GM12878 (cell line): ENCODE data around the gene C16orf74. TPM values are rescaled to one million over a fixed set of nuclear protein-coding genes. Genes with fewer than 3 reads are reported as not detected.

Source experiments
- ATAC-seq: fragments of 200-7000 bp; cut with Tn5 transposase; 3 replicates; pipeline ENCODE4 v1.9.1; 2020; ENCODE audit warnings: mild to moderate bottlenecking, moderate library complexity
- BruUV-seq: library from RNA; stranded (reverse); fragments of 400-500 nt; replicated peaks from 2 replicates; lab custom pipeline; 2021; lab: Mats Ljungman, UMichigan
- CTCF ChIA-PET: fragments of 300-600 bp; sonication (Branson Sonifier 250); formaldehyde crosslinking; extraction: SDS; loops from one replicate; lab custom pipeline; 2021; ENCODE audit warnings: inconsistent platforms; lab: Yijun Ruan, JAX
- POLR2A ChIA-PET: fragments of 350-600 bp; formaldehyde crosslinking; extraction: SDS; loops from one replicate; lab custom pipeline; 2021; ENCODE audit warnings: inconsistent platforms; lab: Charles Lee
- RAD21 ChIA-PET: fragments of 300-600 bp; sonication (Branson Sonifier 250); formaldehyde crosslinking; loops from one replicate; lab custom pipeline; 2023; ENCODE audit warnings: antibody characterized with exemption; ENCODE audit not compliant: unreplicated experiment; lab: Charles Lee
- SMC1A ChIA-PET: fragments of 300-600 bp; sonication (Branson Sonifier 250); formaldehyde crosslinking; loops from one replicate; lab custom pipeline; 2023; ENCODE audit not compliant: unreplicated experiment, uncharacterized antibody; lab: Charles Lee
- DNase-seq: peaks from one replicate; pipeline ENCODE4 v3.0.0-alpha.2; 2011; ENCODE audit warnings: low read depth, low spot score
- FAIRE-seq: peaks from 3 replicates; lab custom pipeline; 2011; peaks lifted over from hg19 to GRCh38; lab: Jason Lieb, UNC
- H2AFZ ChIP-seq: 2 replicates; pipeline ENCODE4 v1.6.0; 2011; ENCODE audit warnings: low read depth, low read length, control low read depth; ENCODE audit not compliant: control insufficient read depth
- H3K27ac ChIP-seq: 2 replicates; pipeline ENCODE4 v1.5.1; 2011; ENCODE audit warnings: control low read depth; ENCODE audit not compliant: control insufficient read depth, insufficient read depth
- H3K27me3 ChIP-seq, 2 experiments: replicated peaks in 1 of 2; 2 replicates each; pipeline versions ENCODE4 v1.6.0 to v1.6.1; 2011; ENCODE audit warnings: low read length in 1 of 2; ENCODE audit not compliant: control insufficient read depth in 2 of 2, insufficient read depth in 2 of 2
- H3K36me3 ChIP-seq, 2 experiments: 2 replicates each; pipeline ENCODE4 v1.5.1; 2011; ENCODE audit warnings: low read length in 1 of 2; ENCODE audit not compliant: control insufficient read depth in 2 of 2, insufficient read depth in 2 of 2
- H3K4me1 ChIP-seq: 2 replicates; pipeline ENCODE4 v1.6.1; 2011; ENCODE audit warnings: mild to moderate bottlenecking, low read length, moderate library complexity, mixed read lengths; ENCODE audit not compliant: control insufficient read depth, insufficient read depth
- H3K4me2 ChIP-seq: 2 replicates; pipeline ENCODE4 v1.6.0; 2011; ENCODE audit warnings: control low read depth; ENCODE audit not compliant: control insufficient read depth, insufficient read depth
- H3K4me3 ChIP-seq: fragments of 200-600 bp; sonication (generic); 2 replicates; pipeline ENCODE4 v1.5.1; 2016
- H3K79me2 ChIP-seq: 2 replicates; pipeline ENCODE4 v1.6.0; 2011; ENCODE audit warnings: low read length; ENCODE audit not compliant: control insufficient read depth, insufficient read depth
- H3K9ac ChIP-seq: 2 replicates; pipeline ENCODE4 v1.8.0; 2011; ENCODE audit warnings: low read length, control low read depth, mixed read lengths; ENCODE audit not compliant: control insufficient read depth, insufficient read depth
- H3K9me3 ChIP-seq: replicated peaks from 3 replicates; pipeline ENCODE4 v1.5.1; 2011; ENCODE audit warnings: mild to moderate bottlenecking, low read length; ENCODE audit not compliant: control insufficient read depth, insufficient read depth
- H4K20me1 ChIP-seq: 2 replicates; pipeline ENCODE4 v1.6.0; 2011; ENCODE audit not compliant: control insufficient read depth, insufficient read depth
- BCLAF1 ChIP-seq: fragments of 450-650 bp; IDR thresholded peaks from 2 replicates; pipeline ENCODE4 v1.6.1; 2017; ENCODE audit warnings: antibody characterized with exemption, mild to moderate bottlenecking, moderate library complexity
- CHD1 ChIP-seq: IDR thresholded peaks from 2 replicates; pipeline ENCODE4 v1.6.1; 2012; ENCODE audit warnings: low read depth, low read length, improper control_type of control experiment
- CREB1 ChIP-seq: IDR thresholded peaks from 2 replicates; pipeline ENCODE4 v1.6.1; 2012; ENCODE audit warnings: low read depth, mild to moderate bottlenecking, inconsistent platforms
- EED ChIP-seq: sonication (generic); IDR thresholded peaks from 2 replicates; pipeline ENCODE4 v1.6.1; 2016; ENCODE audit warnings: antibody characterized with exemption, low read depth
- FOS ChIP-seq: IDR thresholded peaks from 3 replicates; pipeline ENCODE4 v1.6.1; 2011; ENCODE audit warnings: borderline replicate concordance; ENCODE audit not compliant: insufficient read length; ENCODE audit errors: extremely low read depth
- HCFC1 ChIP-seq: fragments of 150-350 bp; IDR thresholded peaks from 2 replicates; pipeline ENCODE4 v1.6.1; 2014; ENCODE audit warnings: low read length
- LARP7 ChIP-seq: fragments of 450-650 bp; IDR thresholded peaks from 2 replicates; pipeline ENCODE4 v1.6.1; 2017; ENCODE audit warnings: mild to moderate bottlenecking
- MAX ChIP-seq: IDR thresholded peaks from 2 replicates; pipeline ENCODE4 v1.6.1; 2012; ENCODE audit warnings: low read depth, low read length, improper control_type of control experiment
- NR2C1 ChIP-seq: fragments of 450-650 bp; IDR thresholded peaks from 2 replicates; pipeline ENCODE4 v1.6.1; 2017; ENCODE audit warnings: antibody characterized with exemption, mild to moderate bottlenecking, moderate library complexity
- RCOR1 ChIP-seq: conservative IDR thresholded peaks from 2 replicates; pipeline ENCODE4 v1.6.1; 2012; ENCODE audit warnings: low read depth, low read length, improper control_type of control experiment
- RELB ChIP-seq: fragments of 450-650 bp; IDR thresholded peaks from 2 replicates; pipeline ENCODE4 v1.6.1; 2017; ENCODE audit warnings: low read depth, mild to moderate bottlenecking, moderate library complexity
- SIN3A ChIP-seq: IDR thresholded peaks from 2 replicates; pipeline ENCODE4 v1.6.1; 2012; ENCODE audit warnings: low read depth, low read length, improper control_type of control experiment
- SMARCA5 ChIP-seq: fragments of 450-650 bp; IDR thresholded peaks from 2 replicates; pipeline ENCODE4 v1.6.1; 2017; ENCODE audit warnings: mild to moderate bottlenecking
- SP1 ChIP-seq: IDR thresholded peaks from one replicate; pipeline ENCODE4 v1.6.1; 2011; ENCODE audit warnings: low read depth, low read length
- SUZ12 ChIP-seq: fragments of 200-600 bp; sonication (generic); IDR thresholded peaks from one replicate; pipeline ENCODE4 v1.6.1; 2018; ENCODE audit warnings: antibody characterized with exemption, mild to moderate bottlenecking; ENCODE audit not compliant: unreplicated experiment
- WGBS: methylation state at CpG from one replicate; pipeline ENCODE4 v1.1.6; 2016; ENCODE audit warnings: low lambda C conversion rate; ENCODE audit not compliant: insufficient replicate concordance, insufficient coverage; ENCODE audit errors: missing lambda C conversion rate; 5-methylcytosine and 5-hydroxymethylcytosine counted together
- in situ Hi-C: fragments of 300-500 bp; cut with MboI; formaldehyde crosslinking; loops from 9 replicates; pipeline ENCODE4 v1.14.3; 2018; ENCODE audit warnings: mixed read lengths
- intact Hi-C: fragments of 100-400 bp; cut with micrococcal nuclease; formaldehyde crosslinking; loops from one replicate; pipeline ENCODE4 v1.14.2; 2022; ENCODE audit not compliant: unreplicated experiment
- polyA plus RNA-seq, 11 experiments: library from polyadenylated mRNA; depleted of rRNA in 4 of 11; unstranded in 6 of 11; stranded (reverse) in 5 of 11; fragments of >200 nt; fragmentation: Nextera tagmentation in 4 of 11; fragmentation: Illumina TruSeq in 1 of 11; extraction: Ambion mirVana in 4 of 11; extraction: Trizol in 1 of 11; gene quantifications; 1 replicate in 1 of 11; 2 replicates in 10 of 11; pipeline versions ENCODE4 v1.2.1 to v1.2.3, GENCODE V29; 2011 to 2016; ENCODE audit warnings: inconsistent platforms in 2 of 11, missing spikeins in 2 of 11, low read depth in 1 of 11
- total RNA-seq, 4 experiments: library from RNA; depleted of rRNA in 3 of 4; stranded (reverse); fragments of >200 nt in 3 of 4; fragmentation: Illumina TruSeq in 1 of 4; extraction: Trizol in 1 of 4; gene quantifications; 2 replicates each; pipeline versions ENCODE4 v1.2.1 to v1.2.3, GENCODE V29; 2013 to 2021
- TF ChIP-seq, protein P1 (sequence below): fragments of 450-650 bp; IDR thresholded peaks from 2 replicates; pipeline ENCODE4 v1.6.1; 2018; ENCODE audit warnings: borderline replicate concordance, mild to moderate bottlenecking; ENCODE audit not compliant: partially characterized antibody
- TF ChIP-seq, protein P2 (sequence below): IDR thresholded peaks from 2 replicates; pipeline ENCODE4 v1.6.1; 2011; ENCODE audit warnings: borderline replicate concordance, low read depth, mild to moderate bottlenecking, moderate library complexity, low read length; ENCODE audit not compliant: insufficient read depth, poor library complexity, severe bottlenecking

The C16orf74 gene
- total and polyA plus RNA-seq, 10 of the 15 experiments (the other 5 are each of a cell fraction or from before 2014, with no cell fraction given), result 0.23 to 20.1 (median 6.8) TPM

DNA sequence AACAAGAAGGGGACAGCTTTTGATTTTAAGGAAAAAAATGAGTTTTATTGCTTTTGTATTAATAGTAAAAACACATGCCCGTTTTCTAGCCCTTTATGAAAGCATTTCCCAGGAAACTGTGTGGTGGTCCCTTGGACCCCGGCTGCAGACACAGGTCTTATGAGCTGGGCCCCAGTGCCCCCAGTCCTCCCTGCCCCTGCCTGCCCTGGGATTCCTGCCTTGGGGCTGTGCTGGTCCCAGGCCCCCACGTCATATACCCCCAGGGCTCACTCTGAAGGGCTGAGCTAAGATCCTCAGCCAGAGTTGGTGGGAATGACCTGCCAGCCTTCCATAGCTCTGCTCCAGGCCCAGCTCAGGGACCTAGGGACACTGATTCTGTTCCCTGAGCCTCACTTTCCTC, 92.9 kb downstream of the C16orf74 start:
- DNase-seq, result no peak
- TF ChIP-seq, protein P1, sequence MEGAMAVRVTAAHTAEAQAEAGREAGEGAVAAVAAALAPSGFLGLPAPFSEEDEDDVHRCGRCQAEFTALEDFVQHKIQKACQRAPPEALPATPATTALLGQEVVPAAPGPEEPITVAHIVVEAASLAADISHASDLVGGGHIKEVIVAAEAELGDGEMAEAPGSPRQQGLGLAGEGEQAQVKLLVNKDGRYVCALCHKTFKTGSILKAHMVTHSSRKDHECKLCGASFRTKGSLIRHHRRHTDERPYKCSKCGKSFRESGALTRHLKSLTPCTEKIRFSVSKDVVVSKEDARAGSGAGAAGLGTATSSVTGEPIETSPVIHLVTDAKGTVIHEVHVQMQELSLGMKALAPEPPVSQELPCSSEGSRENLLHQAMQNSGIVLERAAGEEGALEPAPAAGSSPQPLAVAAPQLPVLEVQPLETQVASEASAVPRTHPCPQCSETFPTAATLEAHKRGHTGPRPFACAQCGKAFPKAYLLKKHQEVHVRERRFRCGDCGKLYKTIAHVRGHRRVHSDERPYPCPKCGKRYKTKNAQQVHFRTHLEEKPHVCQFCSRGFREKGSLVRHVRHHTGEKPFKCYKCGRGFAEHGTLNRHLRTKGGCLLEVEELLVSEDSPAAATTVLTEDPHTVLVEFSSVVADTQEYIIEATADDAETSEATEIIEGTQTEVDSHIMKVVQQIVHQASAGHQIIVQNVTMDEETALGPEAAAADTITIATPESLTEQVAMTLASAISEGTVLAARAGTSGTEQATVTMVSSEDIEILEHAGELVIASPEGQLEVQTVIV, result no peak
- TF ChIP-seq SUZ12, result no peak
- no peak for TF ChIP-seq HCFC1
- no peak for TF ChIP-seq SMARCA5
- TF ChIP-seq FOS, result no peak
- no peak for TF ChIP-seq RCOR1
- no peak for TF ChIP-seq LARP7
- no peak for TF ChIP-seq RELB
- no peak for TF ChIP-seq SP1
- TF ChIP-seq BCLAF1, result no peak
- no peak for TF ChIP-seq CHD1
- TF ChIP-seq SIN3A, result no peak
- TF ChIP-seq CREB1, result no peak
- TF ChIP-seq MAX, result no peak
- TF ChIP-seq EED, result no peak
- TF ChIP-seq NR2C1, result no peak
- TF ChIP-seq, protein P2, sequence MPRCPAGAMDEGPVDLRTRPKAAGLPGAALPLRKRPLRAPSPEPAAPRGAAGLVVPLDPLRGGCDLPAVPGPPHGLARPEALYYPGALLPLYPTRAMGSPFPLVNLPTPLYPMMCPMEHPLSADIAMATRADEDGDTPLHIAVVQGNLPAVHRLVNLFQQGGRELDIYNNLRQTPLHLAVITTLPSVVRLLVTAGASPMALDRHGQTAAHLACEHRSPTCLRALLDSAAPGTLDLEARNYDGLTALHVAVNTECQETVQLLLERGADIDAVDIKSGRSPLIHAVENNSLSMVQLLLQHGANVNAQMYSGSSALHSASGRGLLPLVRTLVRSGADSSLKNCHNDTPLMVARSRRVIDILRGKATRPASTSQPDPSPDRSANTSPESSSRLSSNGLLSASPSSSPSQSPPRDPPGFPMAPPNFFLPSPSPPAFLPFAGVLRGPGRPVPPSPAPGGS, result no peak
- FAIRE-seq, result no peak
- SMC1A ChIA-PET, result interaction anchor here (0.8 to 1.5 kb wide), 2 partner anchors 34 to 61 kb away, joined by 3 to 4 read pairs; no protein-coding TSS in a partner anchor
- Histone ChIP-seq H3K79me2 (no peaks in the 10 kb centered on the region), H3K36me3 (peaks cover 25 to 66% of the 10 kb centered on the region in 2 experiments; a peak in 3 of 4 replicates), H3K27ac (no peak overlapping the region), H2AFZ (no peak overlapping the region), H3K4me1 (no peaks in the 10 kb centered on the region), H3K9me3 (no peaks in the 10 kb centered on the region), H4K20me1 (no peaks in the 10 kb centered on the region; the same call in 1 of the 2 replicates), H3K27me3 (no peaks in the 10 kb centered on the region), H3K9ac (no peak overlapping the region), H3K4me3 (no peak overlapping the region), H3K4me2 (no peak overlapping the region)
- POLR2A ChIA-PET, result no interaction called here
- no TSS peak for BruUV-seq
- no peak for ATAC-seq
- in situ Hi-C loops, result loop anchor here (5.0 kb wide), 1 partner anchor 59 kb away; no protein-coding TSS in a partner anchor
- CTCF ChIA-PET, result interaction anchor here (0.6 to 4.8 kb wide), 5 partner anchors 18 to 85 kb away, joined by 3 to 29 read pairs (median 5); no protein-coding TSS in a partner anchor
- RAD21 ChIA-PET, result no interaction called here
- intact Hi-C loops, result loop anchor here (2.0 kb wide), 1 partner anchor 101 kb away; no protein-coding TSS in a partner anchor
- WGBS, result 92% methylated on average over 3 of the region's 3 CpGs
